GM18511 (cell line): ENCODE measurements around the gene GRIP1.
A peak's percentile ranks its signal among the peaks of the same experiment; 100 is the strongest.
"Not testable (repeated sequence)": the region's sequence is repeated elsewhere in the genome, so short reads cannot be mapped to it uniquely, and the experiment has no call there.

Experiments used
- ATAC-seq: cut with Tn5 transposase; IDR thresholded peaks from one replicate; pipeline ENCODE4 v1.9.1; 2021; ENCODE audit warnings: mild to moderate bottlenecking, moderate library complexity; ENCODE audit not compliant: unreplicated experiment

The GRIP1 gene

DNA sequence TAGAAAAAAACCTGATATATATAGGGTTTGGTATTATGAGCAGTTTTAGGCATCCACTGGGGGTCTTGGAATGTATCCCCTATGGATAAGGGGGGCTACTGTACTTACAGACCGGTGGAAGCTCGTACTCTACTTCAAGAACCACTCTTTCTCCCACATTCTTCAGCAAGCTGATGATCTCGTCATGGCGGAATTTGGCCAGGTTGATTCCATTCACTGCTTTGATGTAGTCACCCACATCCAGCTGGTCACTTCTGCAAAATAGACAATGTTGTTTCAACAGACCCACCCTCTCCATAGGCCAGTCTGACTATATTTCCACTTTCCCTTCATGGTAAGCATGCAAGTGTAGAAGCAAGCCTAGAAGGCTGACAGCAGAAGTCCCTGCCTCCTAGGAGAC is 139.9 kb downstream of the GRIP1 start:
- ATAC-seq = no peak

DNA sequence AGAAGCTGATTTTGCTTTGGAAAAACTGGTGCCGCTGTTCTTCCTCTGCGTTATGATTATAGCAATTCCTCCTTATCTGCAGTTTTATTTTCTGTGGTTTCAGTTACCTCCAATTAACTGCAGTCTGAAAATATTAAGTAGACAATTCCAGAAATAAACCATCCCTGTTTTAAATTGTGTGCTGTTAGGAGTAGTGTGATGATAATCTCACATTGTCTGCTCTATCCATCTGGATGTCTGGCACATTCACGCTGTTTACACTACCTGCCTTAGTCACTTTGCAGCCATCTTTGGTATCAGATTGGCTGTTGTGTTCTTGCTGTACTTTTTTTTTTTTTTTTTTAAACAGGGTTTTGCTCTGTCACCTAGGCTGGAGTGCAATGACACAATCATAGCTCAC is 141.0 kb downstream of the GRIP1 start:
- ATAC-seq = no peak

DNA sequence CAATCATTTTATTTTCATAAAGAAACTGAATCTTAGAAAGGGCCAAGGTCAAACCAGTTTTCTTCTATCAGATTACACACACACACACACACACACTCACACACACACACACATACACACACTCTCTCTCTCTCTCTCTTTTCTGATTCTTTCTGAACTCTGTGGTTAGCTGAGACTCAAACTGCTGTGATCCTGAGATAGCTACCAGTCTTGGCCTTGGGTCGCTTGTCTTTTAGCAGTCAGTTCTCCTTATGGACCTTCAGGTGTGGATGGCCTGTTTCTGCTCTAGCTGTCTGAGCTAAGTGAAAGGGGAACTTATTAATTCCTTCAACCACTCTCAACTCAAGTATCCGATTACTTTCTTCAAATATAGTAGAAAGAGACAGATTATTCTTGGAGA is 145.1 kb downstream of the GRIP1 start:
- no peak for ATAC-seq

DNA sequence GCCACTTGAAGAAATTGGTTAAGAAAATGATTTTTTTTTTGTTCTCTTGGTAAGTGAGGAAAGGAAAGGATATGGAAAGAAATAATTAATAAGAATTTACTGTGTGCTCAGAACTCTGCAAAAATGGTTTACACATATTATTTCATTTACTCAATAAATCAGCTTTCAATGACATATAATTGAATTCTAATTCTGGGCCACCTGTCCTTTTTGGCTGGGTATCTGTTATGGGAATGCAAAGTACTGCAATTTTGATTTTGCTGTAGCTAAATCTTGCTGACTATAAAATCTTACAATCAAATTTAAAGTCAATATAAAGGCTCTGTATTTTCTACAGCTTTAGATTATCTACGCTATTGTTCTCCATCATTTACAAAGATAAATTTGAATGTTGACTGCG is 147.1 kb downstream of the GRIP1 start:
- ATAC-seq = no peak

DNA sequence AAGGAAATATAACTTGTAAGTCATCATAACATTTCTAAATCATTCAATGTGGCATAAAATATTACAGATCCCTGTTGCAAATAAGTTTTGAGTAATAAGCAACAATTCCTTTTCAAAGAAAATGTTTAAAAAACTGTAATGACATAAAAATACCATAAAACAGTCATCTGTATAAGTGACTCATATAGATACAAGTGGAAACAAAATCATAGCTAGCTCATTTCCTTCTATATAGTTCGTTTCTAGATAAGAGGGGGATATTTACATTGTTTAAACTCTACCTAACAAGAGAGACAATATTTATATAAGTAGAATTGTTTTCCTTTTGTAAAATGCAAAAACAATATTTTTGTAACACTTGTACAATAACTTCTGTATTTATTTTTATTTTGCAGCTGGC is 148.9 kb downstream of the GRIP1 start:
- no peak for ATAC-seq

DNA sequence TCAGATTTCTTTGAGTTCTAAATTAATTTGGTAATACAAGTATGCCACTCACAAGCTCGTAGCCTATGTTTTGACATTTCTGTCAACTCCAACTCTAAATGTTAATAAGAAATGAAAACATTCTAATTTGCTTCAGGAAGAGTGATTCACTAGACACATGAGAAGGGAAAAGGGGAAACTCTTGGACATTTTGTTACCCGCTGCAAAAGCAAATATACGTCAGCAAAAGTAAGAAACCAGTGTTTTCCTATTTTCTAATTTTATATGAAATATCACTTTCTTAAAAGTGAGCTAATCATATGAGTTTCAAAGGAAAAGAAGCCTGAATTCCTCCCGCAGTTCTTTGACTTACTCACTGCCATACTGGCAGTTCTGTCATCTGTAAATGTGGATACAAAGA is 162.3 kb downstream of the GRIP1 start:
- ATAC-seq = no peak

DNA sequence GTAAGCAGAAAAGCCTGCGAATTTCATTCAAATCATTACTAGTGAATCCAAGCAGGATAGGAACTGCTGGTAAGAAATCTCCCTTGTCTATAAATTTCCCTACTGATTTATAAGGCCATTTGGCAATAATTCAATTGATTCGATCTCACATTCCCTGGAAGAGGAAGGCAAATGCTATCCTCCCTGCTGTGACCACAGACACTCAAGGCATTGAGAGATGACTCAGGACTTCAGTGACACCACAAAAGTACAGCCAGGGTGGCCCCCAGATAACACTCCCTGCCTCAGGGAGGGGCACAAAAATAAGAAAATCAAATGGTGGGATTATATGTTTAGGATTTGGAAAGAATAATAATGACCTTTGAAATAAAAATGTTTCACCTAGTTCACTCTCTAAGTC is 162.7 kb downstream of the GRIP1 start:
- ATAC-seq = no peak

DNA sequence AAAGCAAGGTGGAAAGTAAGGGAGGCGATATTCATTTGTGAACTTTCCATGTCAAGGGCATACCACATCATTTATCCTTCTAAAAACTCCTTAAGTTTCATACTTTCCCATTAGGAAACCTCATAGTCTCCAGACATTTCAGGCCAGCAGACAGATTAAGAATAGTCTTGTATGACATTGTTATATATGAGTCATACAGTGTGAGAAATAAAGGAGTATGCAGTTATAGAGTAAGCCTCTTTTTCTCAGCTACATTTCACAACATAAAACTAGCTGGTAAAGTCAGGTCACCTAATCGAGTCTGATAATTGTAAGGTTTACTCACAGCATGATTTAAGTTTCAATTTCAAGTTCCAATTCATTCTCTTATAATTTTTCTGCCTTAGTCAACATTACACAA is 164.3 kb downstream of the GRIP1 start:
- ATAC-seq = no peak

DNA sequence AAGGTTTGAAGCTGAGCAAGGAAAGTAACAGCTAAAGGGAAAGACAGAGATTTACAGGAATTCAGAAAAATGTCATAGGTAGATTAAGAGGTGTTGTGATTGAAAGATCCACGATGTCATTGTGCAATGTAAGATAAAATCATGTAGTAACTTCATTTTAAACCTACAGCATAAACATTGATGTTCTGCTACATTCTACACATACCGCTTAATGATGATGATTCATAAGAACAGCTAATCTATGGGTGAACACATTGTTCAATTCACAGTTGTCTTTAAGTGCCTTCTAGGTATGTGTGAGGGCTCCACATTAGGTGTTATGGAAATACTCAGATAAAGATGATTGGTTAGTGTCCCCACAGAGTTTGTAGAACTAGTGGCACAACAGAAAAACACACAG is 170.9 kb downstream of the GRIP1 start:
- no peak for ATAC-seq

DNA sequence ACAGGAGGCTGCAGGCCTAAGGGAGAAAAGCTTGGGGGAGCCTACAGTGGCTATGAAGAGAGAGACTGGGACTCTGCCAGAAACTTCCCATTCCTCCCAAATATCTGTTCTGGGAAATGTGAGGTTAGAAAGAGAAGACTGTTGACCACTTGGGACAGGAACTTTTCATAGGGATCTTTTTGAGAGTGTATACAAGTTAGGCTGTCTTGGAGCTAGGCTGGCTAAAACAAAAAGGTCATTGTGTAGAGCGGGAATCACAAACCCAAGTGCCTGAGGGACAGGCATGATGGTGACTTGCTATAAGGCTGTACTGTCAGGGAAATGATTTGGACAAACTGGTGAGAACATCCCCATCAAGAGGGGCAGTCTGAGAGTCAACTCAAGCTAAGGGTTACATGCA is 175.1 kb downstream of the GRIP1 start:
- ATAC-seq = no peak

DNA sequence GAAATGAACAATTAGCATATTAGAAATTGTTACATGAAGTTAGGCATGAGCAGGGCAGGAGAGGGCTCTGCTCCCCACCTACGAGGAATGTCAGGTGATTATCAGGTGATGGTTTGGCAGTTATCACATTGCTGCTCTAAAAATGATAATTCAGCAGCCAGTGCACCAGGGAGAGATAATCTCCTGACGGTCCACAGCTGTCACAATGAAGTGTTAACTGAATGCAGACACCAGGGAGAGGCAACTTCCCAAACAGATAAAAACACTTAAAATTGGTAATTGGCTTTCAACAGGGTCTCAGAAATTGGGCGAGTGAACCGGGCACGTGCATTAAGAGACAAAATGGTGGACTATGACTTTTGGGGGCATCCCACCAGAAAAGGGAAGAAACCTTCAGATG is 176.0 kb downstream of the GRIP1 start:
- ATAC-seq = no peak

DNA sequence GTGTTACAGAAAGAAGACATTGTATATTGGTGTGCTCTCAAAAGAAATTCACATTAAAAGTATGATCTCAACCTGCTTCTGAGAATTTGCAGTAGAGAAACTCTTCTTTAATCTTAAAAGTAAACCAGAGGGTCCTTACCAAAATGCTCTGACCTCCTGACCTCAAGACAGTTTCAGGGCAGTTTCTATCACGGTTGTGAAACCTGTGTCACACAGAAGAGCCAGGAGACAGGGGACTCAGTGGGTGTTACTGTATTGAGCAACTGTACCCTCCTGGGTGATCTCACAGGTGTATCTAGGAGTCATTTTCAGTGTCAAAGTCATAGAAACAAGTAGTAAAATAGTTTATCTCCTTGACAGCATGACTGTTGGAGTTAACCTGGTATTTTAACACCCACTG is 178.0 kb downstream of the GRIP1 start:
- peak; percentile 84 for ATAC-seq

DNA sequence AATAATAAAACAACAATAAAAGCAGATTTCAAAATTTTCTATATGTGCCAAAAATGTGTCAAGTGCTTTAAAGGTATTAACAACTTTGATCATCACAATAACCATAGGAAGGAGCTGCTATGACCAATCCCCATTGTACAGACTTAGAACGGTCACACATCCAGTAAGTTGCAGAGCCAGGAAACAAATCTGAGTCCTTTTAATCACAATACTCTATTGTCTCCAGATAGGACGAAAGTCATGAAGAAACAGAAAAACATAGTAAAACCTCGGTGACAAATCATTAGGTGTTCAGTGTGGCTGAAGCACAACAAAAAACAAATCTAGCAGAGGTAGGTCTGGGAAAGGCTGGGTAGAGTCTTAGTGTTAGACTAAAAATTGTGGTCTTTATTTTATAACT is 178.8 kb downstream of the GRIP1 start:
- ATAC-seq = no peak

DNA sequence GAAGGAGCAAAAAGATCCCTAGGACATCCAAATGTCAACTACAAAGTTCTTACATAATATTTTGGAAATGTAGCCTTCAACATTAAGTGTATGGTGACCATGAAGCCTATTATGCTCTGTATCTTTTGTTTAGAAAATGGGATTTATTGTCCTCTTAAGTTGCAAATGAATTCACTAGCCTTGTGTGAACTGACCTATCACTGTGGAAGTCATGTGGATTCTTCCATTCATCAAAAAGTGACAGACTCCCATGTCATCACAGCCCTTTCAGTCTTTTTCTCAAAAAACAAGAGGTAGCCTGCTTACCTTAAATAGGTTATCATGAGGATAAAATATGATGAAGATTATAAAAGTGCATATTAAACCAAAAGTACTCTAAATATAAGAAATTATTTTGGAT is 179.9 kb downstream of the GRIP1 start:
- ATAC-seq = no peak

DNA sequence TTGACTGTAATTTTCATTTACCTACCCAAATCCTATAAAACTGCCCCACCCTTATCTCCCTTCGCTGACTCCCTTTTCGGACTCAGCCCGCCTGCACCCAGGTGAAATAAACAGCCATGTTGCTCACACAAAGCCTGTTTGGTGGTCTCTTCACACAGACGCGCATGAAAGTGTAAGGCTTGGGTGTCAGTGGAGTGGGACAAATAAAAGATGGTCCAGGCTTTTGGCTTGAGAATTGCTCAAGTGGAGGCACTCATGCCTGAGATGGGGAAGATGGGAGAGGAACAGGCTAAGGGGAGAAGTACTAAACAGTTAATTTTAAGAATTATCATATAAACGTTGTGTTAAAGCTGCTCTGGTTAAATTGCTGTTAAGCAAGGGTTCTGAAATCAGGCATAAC is 180.8 kb downstream of the GRIP1 start:
- not testable (repeated sequence) for ATAC-seq

DNA sequence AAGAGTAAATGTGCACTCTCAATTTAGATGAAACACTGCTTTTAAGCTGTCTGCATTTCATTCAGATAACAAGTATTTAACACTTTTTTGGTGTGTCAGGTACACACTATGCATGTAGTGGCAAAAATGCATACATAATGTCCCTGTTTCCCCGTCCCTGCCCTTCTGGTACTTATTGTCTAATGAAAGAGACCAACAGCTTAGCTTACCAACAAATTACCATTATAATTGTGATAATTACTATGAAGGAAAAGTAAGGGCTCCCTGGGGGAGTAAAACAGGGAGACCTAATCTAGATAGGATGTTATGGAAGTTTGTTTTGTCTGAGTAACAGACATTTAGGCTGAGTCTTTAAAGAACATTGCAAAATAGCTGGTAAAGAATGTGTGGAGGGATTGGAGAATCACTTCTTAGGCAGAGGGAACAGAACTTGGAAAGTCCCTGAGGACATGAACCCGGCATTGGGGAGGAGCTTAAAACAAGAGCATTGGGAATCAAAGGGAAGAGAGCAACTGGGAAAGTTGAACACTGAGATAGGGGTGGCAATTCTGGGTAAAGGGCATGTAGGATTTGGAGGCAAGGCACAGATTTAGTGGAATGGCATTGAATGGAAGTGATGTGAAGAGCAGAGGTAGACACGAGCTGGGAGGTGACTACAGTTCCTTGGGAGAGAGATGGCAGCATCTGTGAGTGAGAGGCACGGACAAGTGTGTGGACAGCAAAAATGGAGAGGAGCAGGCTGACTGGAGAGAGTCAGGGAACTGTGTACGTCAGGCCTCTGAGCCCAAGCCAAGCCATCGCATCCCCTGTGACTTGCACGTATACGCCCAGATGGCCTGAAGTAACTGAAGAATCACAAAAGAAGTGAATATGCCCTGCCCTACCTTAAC is 181.6 kb downstream of the GRIP1 start:
- ATAC-seq = no peak

DNA sequence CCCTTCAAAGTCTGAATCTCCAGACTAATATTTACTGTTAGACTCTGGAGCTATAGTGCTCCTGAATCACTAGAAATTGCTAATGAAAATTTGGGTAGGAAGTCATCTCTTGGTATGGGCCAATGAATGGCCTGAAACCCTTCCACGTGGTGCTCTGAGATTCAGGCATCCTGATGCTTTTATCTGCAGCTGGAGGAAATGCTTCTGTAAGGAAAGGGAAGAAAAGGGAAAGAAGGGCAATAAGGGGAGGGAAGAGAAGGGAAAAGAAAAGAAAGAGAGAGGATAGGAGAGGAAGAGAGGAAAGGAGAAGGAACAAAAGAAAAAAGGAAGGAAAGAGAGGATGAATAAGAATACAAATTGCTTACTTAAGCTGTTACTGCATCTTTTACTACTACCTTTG is 182.3 kb downstream of the GRIP1 start:
- no peak for ATAC-seq

DNA sequence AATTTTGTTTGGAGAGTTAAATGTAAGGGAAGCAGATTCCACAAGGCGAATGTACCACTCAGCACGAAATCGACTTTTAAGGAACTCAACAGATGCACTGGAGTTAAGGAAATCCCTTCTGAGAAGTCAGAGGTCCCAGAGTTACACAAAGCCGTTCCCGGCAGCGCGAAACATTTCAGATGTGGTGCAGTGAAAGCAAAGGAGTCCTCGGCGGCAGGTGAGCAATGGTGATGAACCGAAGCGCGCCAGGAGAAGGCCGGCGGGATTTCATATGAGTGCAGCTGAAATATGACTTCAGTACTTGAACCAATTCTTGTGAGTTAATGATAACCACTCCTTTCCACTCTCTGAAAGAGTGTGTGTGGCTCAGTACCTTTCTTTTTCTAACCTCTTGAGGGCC is 183.2 kb downstream of the GRIP1 start:
- ATAC-seq = no peak

DNA sequence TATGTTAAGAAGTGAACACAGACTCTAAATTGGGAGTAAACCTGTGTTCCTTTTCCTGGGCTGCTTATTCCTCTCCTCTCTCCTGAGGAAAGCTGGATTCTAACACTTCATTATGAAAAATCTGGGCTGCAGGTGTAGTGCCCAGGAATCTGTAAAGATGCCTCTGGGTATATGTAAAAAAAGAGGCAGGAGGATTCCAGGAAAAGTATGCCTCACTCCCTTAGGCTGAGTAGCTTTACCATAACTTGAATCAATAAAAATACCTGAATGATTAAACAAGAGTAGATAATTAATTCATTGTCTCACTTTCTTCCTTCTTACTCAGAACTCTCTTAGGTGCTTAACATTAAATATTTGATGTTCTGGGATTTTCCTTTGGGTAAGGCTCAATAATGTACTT is 185.1 kb downstream of the GRIP1 start:
- ATAC-seq = no peak

DNA sequence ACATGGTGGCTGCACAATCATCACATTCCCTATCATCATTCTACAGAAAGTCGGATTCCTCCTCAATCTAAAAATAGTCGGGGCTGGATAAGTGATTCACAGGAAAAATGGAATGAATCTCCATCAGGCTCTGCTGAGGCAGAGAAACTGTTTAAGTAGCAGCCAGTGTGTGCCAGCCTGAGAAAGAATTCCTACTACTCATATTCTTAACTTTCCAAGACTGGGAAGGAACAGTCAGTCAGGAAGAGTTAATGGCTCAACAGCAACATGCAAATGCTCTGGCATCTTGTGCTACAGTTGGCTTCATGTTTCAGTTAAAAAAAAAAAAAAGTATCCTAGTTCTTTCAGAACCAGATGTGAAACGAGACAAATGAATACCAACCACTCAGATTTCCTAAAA is 187.0 kb downstream of the GRIP1 start:
- ATAC-seq = no peak

DNA sequence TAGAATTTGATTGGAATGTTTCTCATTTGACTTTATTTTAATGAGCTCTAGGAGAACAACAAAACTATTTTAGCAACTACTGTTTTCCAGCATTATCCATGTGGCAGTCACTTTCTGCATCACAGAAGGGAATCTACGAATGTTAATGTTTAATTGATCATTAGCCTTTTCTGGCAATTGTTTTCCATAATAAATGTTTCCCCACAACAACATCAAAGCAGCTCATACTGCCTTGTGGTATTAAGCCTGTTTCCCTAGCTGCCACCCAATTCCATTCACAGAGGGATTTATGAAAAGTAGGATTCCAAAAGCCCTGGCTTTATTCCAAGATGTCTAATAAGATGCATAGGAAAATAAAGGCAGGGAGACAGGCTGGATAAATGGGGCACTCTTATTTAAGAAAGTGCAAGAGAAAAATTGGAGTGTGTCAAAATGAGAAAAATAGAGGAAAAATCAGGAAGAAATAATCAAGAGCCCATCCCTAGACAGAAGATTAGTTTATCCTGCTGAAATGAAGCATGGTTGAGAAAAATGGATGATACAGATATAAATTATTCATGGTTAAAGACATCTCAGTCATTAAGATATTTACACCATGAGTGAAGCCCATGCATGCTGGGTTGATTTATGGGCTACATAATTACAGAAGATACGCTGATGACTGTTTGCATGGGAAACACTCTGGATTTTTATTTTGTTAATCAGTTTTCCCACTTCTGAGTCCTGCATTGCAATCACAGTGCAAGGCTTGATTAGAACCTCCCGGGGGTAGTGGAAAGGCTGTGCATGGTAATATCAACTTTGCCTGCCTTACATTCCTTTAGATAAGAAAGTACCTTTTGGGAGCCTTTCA is 196.3 kb downstream of the GRIP1 start:
- no peak for ATAC-seq

DNA sequence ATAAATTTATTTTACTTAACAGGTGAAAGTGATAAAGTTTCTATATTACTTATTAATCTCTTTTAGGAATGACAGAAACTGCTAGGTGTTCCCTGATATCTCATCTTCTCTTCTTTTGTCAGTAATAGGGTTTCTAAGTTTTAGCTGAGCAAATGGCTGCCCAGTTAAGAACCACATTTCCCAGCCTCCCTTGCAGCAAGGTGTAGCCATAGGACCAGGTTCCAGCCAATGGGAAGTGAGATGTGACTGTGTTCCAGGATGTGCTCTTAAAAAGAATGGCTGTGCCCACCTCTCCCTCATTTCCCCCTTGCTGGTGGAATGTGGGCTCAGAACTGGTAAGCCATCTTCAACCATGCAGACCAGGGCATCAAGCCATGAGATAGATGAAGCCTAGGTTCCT is 210.9 kb downstream of the GRIP1 start:
- ATAC-seq = peak; percentile 67
